ENCODE measurements around the gene RFWD3. TPM values are rescaled to one million over a fixed set of nuclear protein-coding genes. Genes with fewer than 3 reads are reported as not detected.
A peak's percentile ranks its signal among the peaks of the same experiment; 100 is the strongest.

Gene RFWD3
- total RNA-seq, 1 donor from 2014 or later = 55.7 TPM

GRCh38 chr16:74667255-74667700 is 601 bp upstream of the RFWD3 start:
- H3K36me3 Mint-ChIP-seq = peaks cover 23% of the 10 kb centered on the region

GRCh38 chr16:74666010-74666421 is 661 bp downstream of the RFWD3 start:
- Mint-ChIP-seq H3K4me1 (peaks cover 11% of the 10 kb centered on the region), H3K27ac (no peak overlapping the region), H3K9me3 (peaks cover 18% of the 10 kb centered on the region), H3K36me3 (peaks cover 23% of the 10 kb centered on the region), H3K4me3 (peak overlapping the region; percentile 100), H3K27me3 (ENCODE audit: insufficient read depth, low read depth) (peaks cover 8% of the 10 kb centered on the region)
- Histone ChIP-seq H3K27me3 (peaks cover 9% of the 10 kb centered on the region), H3K27ac (no peak overlapping the region), H3K4me2 (peak overlapping the region; percentile 85), H3K9me3 (ENCODE audit: low read depth) (no peaks in the 10 kb centered on the region), H2AFZ (replicated peaks) (no peak overlapping the region), H3K36me3 (peaks cover 9% of the 10 kb centered on the region), H3K4me1 (no peaks in the 10 kb centered on the region), H3K4me3 (peak overlapping the region; percentile 81), H3F3A (ENCODE audit: low read depth) (no peaks in the 10 kb centered on the region), H3K79me2 (ENCODE audit: low read depth) (peaks cover 57% of the 10 kb centered on the region), H4K20me1 (ENCODE audit: low read depth) (peaks cover 24% of the 10 kb centered on the region), H3K9ac (peak overlapping the region; percentile 83)
- TF ChIP-seq EZH2 (IDR thresholded peaks at IDR 0.05) (no peak), EZH2phosphoT487 (IDR thresholded peaks at IDR 0.05) (no peak), CTCF (IDR thresholded peaks at IDR 0.05) (no peak)
- no peak for DNase-seq (ENCODE audit: low spot score)

More at GRCh38 chr16:74667255-74667700, 601 bp upstream of the RFWD3 start:
- Histone ChIP-seq H3K9me3 (ENCODE audit: low read depth) (no peaks in the 10 kb centered on the region), H3K27me3 (peaks cover 9% of the 10 kb centered on the region), H3F3A (ENCODE audit: low read depth) (no peaks in the 10 kb centered on the region), H3K4me1 (no peaks in the 10 kb centered on the region), H3K36me3 (peaks cover 9% of the 10 kb centered on the region), H2AFZ (replicated peaks) (peak overlapping the region; percentile 98), H3K4me2 (peak overlapping the region; percentile 87), H3K27ac (no peak overlapping the region), H4K20me1 (ENCODE audit: low read depth) (peaks cover 11% of the 10 kb centered on the region), H3K9ac (no peak overlapping the region), H3K4me3 (peak overlapping the region; percentile 81), H3K79me2 (ENCODE audit: low read depth) (peaks cover 44% of the 10 kb centered on the region)
- Mint-ChIP-seq H3K9me3 (peaks cover 18% of the 10 kb centered on the region), H3K4me1 (peaks cover 11% of the 10 kb centered on the region), H3K4me3 (peak overlapping the region; percentile 100), H3K27me3 (ENCODE audit: insufficient read depth, low read depth) (peaks cover 8% of the 10 kb centered on the region), H3K27ac (peak overlapping the region; percentile 98)
- TF ChIP-seq CTCF (IDR thresholded peaks at IDR 0.05) (no peak), EZH2phosphoT487 (IDR thresholded peaks at IDR 0.05) (no peak), EZH2 (IDR thresholded peaks at IDR 0.05) (peak; percentile 16)
- DNase-seq (ENCODE audit: low spot score) = peak; percentile 79

- Histone ChIP-seq H3K9ac (no peak overlapping the region), H3F3A (ENCODE audit: low read depth) (no peaks in the 10 kb centered on the region), H3K4me1 (no peaks in the 10 kb centered on the region), H3K9me3 (ENCODE audit: low read depth) (no peaks in the 10 kb centered on the region), H3K27ac (no peak overlapping the region), H3K36me3 (peaks cover 18% of the 10 kb centered on the region), H3K4me2 (no peak overlapping the region), H3K27me3 (no peaks in the 10 kb centered on the region), H3K79me2 (ENCODE audit: low read depth) (peaks cover 100% of the 10 kb centered on the region), H3K4me3 (no peak overlapping the region), H4K20me1 (ENCODE audit: low read depth) (peaks cover 72% of the 10 kb centered on the region), H2AFZ (replicated peaks) (no peak overlapping the region)
- H3K4me1 Mint-ChIP-seq = peaks cover 11% of the 10 kb centered on the region
- H3K9me3 Mint-ChIP-seq = no peaks in the 10 kb centered on the region
- H3K36me3 Mint-ChIP-seq = peaks cover 49% of the 10 kb centered on the region
- no peak overlapping the region for H3K27ac Mint-ChIP-seq
- DNase-seq (ENCODE audit: low spot score) = no peak
- H3K4me3 Mint-ChIP-seq = no peak overlapping the region
- TF ChIP-seq EZH2phosphoT487 (IDR thresholded peaks at IDR 0.05) = no peak
- no peak for TF ChIP-seq CTCF (IDR thresholded peaks at IDR 0.05)
- TF ChIP-seq EZH2 (IDR thresholded peaks at IDR 0.05) = no peak
- H3K27me3 Mint-ChIP-seq (ENCODE audit: insufficient read depth, low read depth) = peaks cover 4% of the 10 kb centered on the region
Observed at GRCh38 chr16:74661064-74661463, 5.6 kb downstream of the RFWD3 start.
